CD4-positive, CD25-positive, alpha-beta regulatory T cell (primary cell): ENCODE results near the gene DCTN3. TPM values are rescaled to one million over a fixed set of nuclear protein-coding genes. Genes with fewer than 3 reads are reported as not detected.

Source experiments
- ATAC-seq, 2 donors: fragments of 150-1000 bp; cut with Tn5 transposase; one replicate each; pipeline ENCODE4 v1.10.0; 2021; ENCODE audit warnings: low read depth in 2 of 2, moderate number of reproducible peaks in 2 of 2, moderate library complexity in 1 of 2
- DNase-seq, 3 donors: peaks; one replicate each; pipeline versions ENCODE4 v3.0.0 to v3.0.0-alpha.2; 2012 to 2022; ENCODE audit warnings: mixed read lengths in 1 of 3
- H3K27ac ChIP-seq: one replicate; pipeline ENCODE4 v1.7.0; 2013; ENCODE audit warnings: mild to moderate bottlenecking, low read length; ENCODE audit not compliant: insufficient read depth, poor library complexity, severe bottlenecking
- H3K27me3 ChIP-seq: one replicate; pipeline ENCODE4 v1.7.0; 2013; ENCODE audit warnings: low read length; ENCODE audit not compliant: control insufficient read depth, insufficient read depth
- H3K36me3 ChIP-seq: one replicate; pipeline ENCODE4 v1.7.0; 2013; ENCODE audit warnings: mild to moderate bottlenecking, low read length, moderate library complexity; ENCODE audit not compliant: control insufficient read depth, insufficient read depth
- H3K4me1 ChIP-seq: 2 replicates; pipeline ENCODE4 v1.7.0; 2013; ENCODE audit warnings: mild to moderate bottlenecking, low read length; ENCODE audit not compliant: insufficient read depth, control insufficient read depth, poor library complexity, severe bottlenecking
- H3K4me3 ChIP-seq: one replicate; pipeline ENCODE4 v1.7.0; 2013; ENCODE audit warnings: low read depth, mild to moderate bottlenecking, low read length, moderate library complexity
- H3K9me3 ChIP-seq, 2 experiments: 1 replicate in 1 of 2; 2 replicates in 1 of 2; pipeline ENCODE4 v1.7.0; 2013; ENCODE audit warnings: low read length in 2 of 2, mild to moderate bottlenecking in 1 of 2, moderate library complexity in 1 of 2; ENCODE audit not compliant: control insufficient read depth in 2 of 2
- H3K27ac Mint-ChIP-seq, 3 donors: one replicate each; pipeline ENCODE4 v1.8.0; 2020 to 2022; ENCODE audit warnings: mild to moderate bottlenecking in 3 of 3, mixed read lengths in 3 of 3, moderate library complexity in 2 of 3
- H3K27me3 Mint-ChIP-seq: one replicate; pipeline ENCODE4 v1.8.0; 2022; ENCODE audit warnings: mild to moderate bottlenecking, mixed read lengths
- H3K36me3 Mint-ChIP-seq: one replicate; pipeline ENCODE4 v1.8.0; 2020; ENCODE audit warnings: mixed read lengths
- H3K4me1 Mint-ChIP-seq, 4 donors: one replicate each; pipeline ENCODE4 v1.8.0; 2020 to 2022; ENCODE audit warnings: mixed read lengths in 4 of 4, mild to moderate bottlenecking in 1 of 4
- H3K4me3 Mint-ChIP-seq, 4 donors: one replicate each; pipeline ENCODE4 v1.8.0; 2020 to 2022; ENCODE audit warnings: mild to moderate bottlenecking in 4 of 4, mixed read lengths in 4 of 4, moderate library complexity in 3 of 4
- H3K9me3 Mint-ChIP-seq, 7 donors: one replicate each; pipeline ENCODE4 v1.8.0; 2020 to 2022; ENCODE audit warnings: mixed read lengths in 7 of 7, mild to moderate bottlenecking in 3 of 7, moderate library complexity in 2 of 7
- polyA plus RNA-seq, 4 donors: library from polyadenylated mRNA; unstranded; fragments of 300-500 nt; fragmentation: Illumina TruSeq; gene quantifications; one replicate each; pipeline ENCODE4 v1.2.3, GENCODE V29; 2021
- total RNA-seq: library from RNA; stranded (reverse); gene quantifications from one replicate; pipeline ENCODE4 v1.2.3, GENCODE V29; 2022

DCTN3 gene
- total and polyA plus RNA-seq, 5 donors from 2014 or later = 80.4 to 202 (median 153) TPM

DNA sequence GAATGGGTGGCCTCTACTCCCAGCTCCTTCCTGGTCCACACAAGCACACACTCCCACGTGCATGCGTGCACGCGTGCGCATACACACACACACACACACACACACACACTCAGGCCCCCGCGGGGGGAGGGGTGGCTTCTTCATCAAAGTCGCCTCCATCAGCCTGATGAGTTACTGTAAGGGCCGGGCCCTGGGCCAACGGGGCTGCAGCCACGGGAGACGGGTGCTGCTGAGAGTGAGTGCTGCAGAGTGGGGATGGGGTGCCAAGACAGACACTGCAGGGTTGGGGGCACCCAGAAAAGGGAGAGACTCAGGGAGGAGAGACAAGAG lies 48.8 kb downstream of the DCTN3 start:
- Mint-ChIP-seq H3K4me1 (peaks cover 0 to 3% (median 0%) of the 10 kb centered on the region in 4 donors), H3K4me3 (no peak overlapping the region), H3K27ac (no peak overlapping the region), H3K9me3 (peaks cover 0 to 1% (median 0%) of the 10 kb centered on the region in 7 donors), H3K36me3 (no peaks in the 10 kb centered on the region), H3K27me3 (peaks cover 34% of the 10 kb centered on the region)
- Histone ChIP-seq H3K27ac (no peak overlapping the region), H3K4me1 (no peaks in the 10 kb centered on the region), H3K27me3 (peaks cover 3% of the 10 kb centered on the region), H3K9me3 (no peaks in the 10 kb centered on the region), H3K4me3 (no peak overlapping the region), H3K36me3 (no peaks in the 10 kb centered on the region)
- DNase-seq = no peak
- no peak for ATAC-seq

DNA sequence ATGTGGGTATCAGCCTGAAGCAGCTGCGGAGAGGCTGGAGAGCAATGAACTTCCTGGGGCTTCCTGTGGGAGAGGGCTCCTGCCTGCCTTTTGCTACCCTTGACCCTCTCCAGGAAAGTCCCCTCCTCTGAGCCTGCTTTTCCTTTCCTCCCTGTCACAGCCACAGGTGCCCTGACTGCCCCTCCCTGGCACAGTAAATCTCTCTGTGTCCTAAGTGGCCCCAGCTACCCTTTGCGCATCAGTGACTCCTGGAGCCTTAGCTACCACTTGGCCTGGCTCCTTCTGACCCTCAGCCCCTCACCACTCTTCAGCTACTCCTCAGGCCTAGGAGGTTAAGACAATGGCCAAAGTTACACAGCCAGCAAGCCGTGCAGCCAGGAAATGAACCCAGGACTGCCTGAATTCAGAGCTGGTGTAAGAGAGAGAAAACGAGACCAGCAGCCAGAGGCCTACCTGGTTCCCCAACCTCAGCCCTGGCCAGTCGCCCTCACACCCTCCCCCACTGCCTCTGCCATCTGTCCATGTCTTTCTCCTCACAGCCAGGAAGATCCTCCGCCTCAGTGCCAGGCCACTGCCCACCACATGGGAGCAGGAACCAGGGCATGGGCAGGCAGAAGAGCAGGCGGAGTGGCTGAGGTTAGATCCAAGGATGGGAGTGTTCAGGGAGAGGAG lies 49.4 kb downstream of the DCTN3 start:
- no peak overlapping the region for H3K27ac ChIP-seq
- Mint-ChIP-seq H3K4me3 (no peak overlapping the region), H3K27me3 (peaks cover 29% of the 10 kb centered on the region), H3K36me3 (no peaks in the 10 kb centered on the region), H3K9me3 (peaks cover 0 to 1% (median 0%) of the 10 kb centered on the region in 7 donors), H3K4me1 (peaks cover 0 to 2% (median 0%) of the 10 kb centered on the region in 4 donors), H3K27ac (peak overlapping the region in 1 of 3 donors; percentile 49)
- H3K27me3 ChIP-seq = peaks cover under 1% of the 10 kb centered on the region
- H3K4me1 ChIP-seq = no peaks in the 10 kb centered on the region
- no peaks in the 10 kb centered on the region for H3K36me3 ChIP-seq
- ATAC-seq (no peak), DNase-seq (no peak)
- no peaks in the 10 kb centered on the region for H3K9me3 ChIP-seq
- H3K4me3 ChIP-seq = no peak overlapping the region

DNA sequence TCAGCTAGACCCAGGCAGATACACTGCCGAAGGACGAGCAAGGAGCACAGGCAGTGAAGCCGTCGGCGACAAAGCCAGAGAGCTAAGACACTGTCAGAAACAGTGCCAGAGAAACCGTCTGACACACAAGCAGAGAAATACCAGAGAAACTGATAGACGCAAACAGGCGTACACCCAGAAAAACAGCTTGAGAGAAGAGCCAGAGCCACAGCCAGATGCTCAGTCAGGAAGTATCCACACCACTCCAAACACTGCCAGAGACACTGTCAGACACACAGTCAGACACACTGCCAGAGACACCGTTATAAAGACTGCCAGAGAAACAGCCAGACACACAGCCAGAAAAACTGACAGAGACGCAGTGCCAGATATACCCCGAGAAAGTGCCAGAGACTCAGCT lies 49.9 kb downstream of the DCTN3 start:
- H3K27me3 ChIP-seq = no peaks in the 10 kb centered on the region
- Mint-ChIP-seq H3K27me3 (peaks cover 23% of the 10 kb centered on the region), H3K27ac (peak overlapping the region in 1 of 3 donors; percentile 49), H3K4me1 (no peaks in the 10 kb centered on the region), H3K36me3 (no peaks in the 10 kb centered on the region), H3K4me3 (no peak overlapping the region), H3K9me3 (peaks cover 0 to 1% (median 0%) of the 10 kb centered on the region in 7 donors)
- ATAC-seq (no peak), DNase-seq (no peak)
- no peak overlapping the region for H3K4me3 ChIP-seq
- H3K27ac ChIP-seq = no peak overlapping the region
- no peaks in the 10 kb centered on the region for H3K36me3 ChIP-seq
- H3K9me3 ChIP-seq = no peaks in the 10 kb centered on the region
- no peaks in the 10 kb centered on the region for H3K4me1 ChIP-seq

DNA sequence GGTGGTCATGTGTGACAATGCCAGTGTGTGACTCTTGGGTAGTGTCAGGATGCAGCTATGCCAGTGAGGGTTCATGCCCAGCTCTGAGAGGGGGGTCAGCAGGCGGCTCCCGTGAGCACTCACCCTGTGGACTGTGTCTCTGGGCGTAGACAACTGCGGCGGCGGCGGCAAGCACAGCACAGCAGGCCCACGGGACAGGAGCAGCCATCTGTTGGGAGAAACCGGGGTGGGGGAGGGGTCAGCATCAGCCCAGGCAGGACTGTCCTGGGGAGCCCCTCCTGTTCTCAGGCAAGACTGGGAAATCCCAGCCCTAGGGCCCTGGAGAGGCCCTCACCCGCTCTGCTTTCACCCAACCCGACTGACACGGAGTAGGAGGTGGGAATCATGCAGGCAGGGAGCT lies 51.5 kb downstream of the DCTN3 start:
- H3K27me3 ChIP-seq = no peaks in the 10 kb centered on the region

DNA sequence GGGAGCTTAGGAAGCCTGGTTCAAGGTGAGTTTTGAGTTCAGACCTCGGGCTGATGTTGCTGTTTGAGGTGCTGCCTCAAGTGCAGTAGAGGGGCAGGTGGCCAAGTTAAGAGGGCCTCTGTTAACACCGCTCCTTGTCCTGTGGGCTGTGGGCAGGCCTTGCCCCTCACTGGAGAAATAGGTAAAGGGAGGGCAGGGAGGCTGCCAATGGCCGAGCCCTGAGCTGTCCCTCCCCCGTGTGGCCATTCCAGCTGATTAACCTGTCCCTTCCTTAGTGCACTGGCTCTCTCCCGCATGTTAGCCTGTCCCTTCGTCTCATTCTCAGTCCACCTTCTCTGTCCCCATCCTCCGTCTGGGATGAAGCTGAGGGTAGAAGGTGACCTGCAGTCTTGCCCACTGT lies 52.2 kb downstream of the DCTN3 start:
- Histone ChIP-seq H3K4me3 (no peak overlapping the region), H3K36me3 (no peaks in the 10 kb centered on the region), H3K9me3 (no peaks in the 10 kb centered on the region), H3K27ac (no peak overlapping the region), H3K27me3 (no peaks in the 10 kb centered on the region), H3K4me1 (no peaks in the 10 kb centered on the region)
- H3K27ac Mint-ChIP-seq = no peak overlapping the region
- ATAC-seq = no peak
- H3K9me3 Mint-ChIP-seq = peaks cover 0 to 3% (median 0%) of the 10 kb centered on the region in 7 donors
- no peaks in the 10 kb centered on the region for H3K36me3 Mint-ChIP-seq
- H3K27me3 Mint-ChIP-seq = peaks cover 12% of the 10 kb centered on the region
- no peak for DNase-seq
- no peak overlapping the region for H3K4me3 Mint-ChIP-seq
- no peaks in the 10 kb centered on the region for H3K4me1 Mint-ChIP-seq

More for the DNA sequence above, 51.5 kb downstream of the DCTN3 start:
- Mint-ChIP-seq H3K4me3 (no peak overlapping the region), H3K9me3 (peaks cover 0 to 1% (median 0%) of the 10 kb centered on the region in 7 donors), H3K4me1 (no peaks in the 10 kb centered on the region), H3K36me3 (no peaks in the 10 kb centered on the region), H3K27me3 (peaks cover 17% of the 10 kb centered on the region), H3K27ac (no peak overlapping the region)
- ATAC-seq = no peak
- no peak for DNase-seq
- no peaks in the 10 kb centered on the region for H3K36me3 ChIP-seq
- H3K4me1 ChIP-seq = no peaks in the 10 kb centered on the region
- H3K9me3 ChIP-seq = no peaks in the 10 kb centered on the region
- no peak overlapping the region for H3K27ac ChIP-seq
- no peak overlapping the region for H3K4me3 ChIP-seq

DNA sequence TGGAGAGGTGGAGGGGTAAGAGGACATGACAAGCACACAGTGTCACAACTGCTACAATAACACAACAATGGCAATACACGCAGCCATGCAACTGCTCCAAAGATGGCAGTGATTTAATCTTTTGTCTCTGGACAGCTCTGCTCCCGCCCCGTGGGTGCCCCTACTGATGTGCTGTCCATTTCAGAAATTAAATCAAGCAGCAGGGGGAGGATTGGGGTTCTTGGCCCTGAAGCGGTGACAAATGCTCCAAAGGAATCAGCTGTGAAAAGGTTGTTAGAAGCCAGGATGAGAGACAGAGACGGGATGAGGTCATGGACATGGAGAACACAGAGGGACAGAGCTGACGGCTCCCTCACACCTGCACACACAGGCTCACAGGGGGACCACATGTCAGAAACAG lies 53.3 kb downstream of the DCTN3 start:
- Mint-ChIP-seq H3K4me1 (no peaks in the 10 kb centered on the region), H3K27me3 (peaks cover 13% of the 10 kb centered on the region), H3K36me3 (no peaks in the 10 kb centered on the region), H3K27ac (no peak overlapping the region), H3K9me3 (peaks cover 0 to 7% (median 0%) of the 10 kb centered on the region in 7 donors), H3K4me3 (no peak overlapping the region)
- DNase-seq (no peak), ATAC-seq (no peak)
- Histone ChIP-seq H3K4me3 (no peak overlapping the region), H3K27ac (no peak overlapping the region), H3K9me3 (peaks cover 0 to 5% of the 10 kb centered on the region in 2 experiments), H3K36me3 (no peaks in the 10 kb centered on the region), H3K4me1 (no peaks in the 10 kb centered on the region), H3K27me3 (peaks cover under 1% of the 10 kb centered on the region)

DNA sequence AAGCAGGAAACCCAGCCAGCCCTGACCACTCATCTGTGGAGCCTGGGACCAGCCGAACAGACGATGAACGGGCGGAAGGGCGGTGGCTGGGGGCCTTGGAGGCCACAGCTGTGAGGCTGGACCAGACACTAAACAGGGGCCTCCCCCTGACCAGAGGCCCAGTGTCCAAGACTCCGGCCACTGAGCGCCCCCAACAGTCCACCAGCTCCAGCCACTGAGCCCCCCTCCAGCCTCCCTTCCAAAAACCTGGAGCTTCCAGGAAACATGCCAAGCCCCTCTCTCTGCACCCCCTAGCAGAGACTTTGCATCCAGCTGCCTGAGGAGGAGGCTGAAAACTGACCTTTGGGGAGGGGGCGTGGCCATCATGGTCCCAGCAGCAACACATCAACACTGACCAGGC lies 54.0 kb downstream of the DCTN3 start:
- ATAC-seq (no peak), DNase-seq (no peak)
- Mint-ChIP-seq H3K27me3 (peaks cover 8% of the 10 kb centered on the region), H3K4me1 (no peaks in the 10 kb centered on the region), H3K9me3 (peaks cover 0 to 7% (median 0%) of the 10 kb centered on the region in 7 donors), H3K4me3 (no peak overlapping the region), H3K36me3 (no peaks in the 10 kb centered on the region), H3K27ac (no peak overlapping the region)
- H3K4me3 ChIP-seq = no peak overlapping the region
- peaks cover 2% of the 10 kb centered on the region for H3K27me3 ChIP-seq
- H3K36me3 ChIP-seq = no peaks in the 10 kb centered on the region
- no peak overlapping the region for H3K27ac ChIP-seq
- H3K9me3 ChIP-seq = peaks cover 0 to 9% of the 10 kb centered on the region in 2 experiments
- no peaks in the 10 kb centered on the region for H3K4me1 ChIP-seq

DNA sequence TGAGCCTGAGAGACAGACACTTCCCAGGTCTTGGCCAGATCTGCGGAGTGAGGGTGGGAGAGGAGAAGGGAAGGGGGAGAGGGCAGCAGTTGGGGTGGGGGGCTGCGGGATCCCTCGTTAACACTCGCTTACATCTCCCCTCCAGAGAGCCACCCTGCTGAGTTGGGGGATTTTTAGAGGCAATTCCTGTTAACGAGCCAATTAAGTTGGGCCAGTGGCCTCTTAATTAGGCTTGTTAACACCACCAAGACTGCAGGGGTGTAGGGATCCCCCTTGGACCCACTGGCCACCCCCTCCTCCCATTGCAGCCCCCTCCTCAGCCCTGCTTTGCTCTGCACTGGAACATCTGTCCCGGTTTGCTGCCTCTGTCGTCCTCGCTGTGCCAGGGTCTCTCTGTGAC lies 54.4 kb downstream of the DCTN3 start:
- Histone ChIP-seq H3K27me3 (peaks cover 2% of the 10 kb centered on the region), H3K27ac (no peak overlapping the region), H3K36me3 (no peaks in the 10 kb centered on the region), H3K9me3 (peaks cover 0 to 9% of the 10 kb centered on the region in 2 experiments), H3K4me3 (no peak overlapping the region), H3K4me1 (no peaks in the 10 kb centered on the region)
- no peak for DNase-seq
- Mint-ChIP-seq H3K36me3 (no peaks in the 10 kb centered on the region), H3K9me3 (peaks cover 0 to 7% (median 0%) of the 10 kb centered on the region in 7 donors), H3K27me3 (peaks cover 8% of the 10 kb centered on the region), H3K27ac (no peak overlapping the region), H3K4me3 (no peak overlapping the region), H3K4me1 (no peaks in the 10 kb centered on the region)
- no peak for ATAC-seq
